Gastrocnemius medialis (tissue), 4 donors: Measurements from ENCODE around the gene PEAK3. TPM values are rescaled to one million over a fixed set of nuclear protein-coding genes. Genes with fewer than 3 reads are reported as not detected.

ENCODE experiments used
- ATAC-seq, 2 donors: fragments of 150-250 bp; one replicate each; pipeline ENCODE4 v1.9.1; 2016
- DNase-seq, 2 donors: peaks; one replicate each; pipeline ENCODE4 v3.0.0-alpha.2; 2019
- H3K27ac ChIP-seq, 4 donors: fragments of 200-600 bp; sonication (generic); 1 replicate in 1 of 4; 2 replicates in 3 of 4; pipeline ENCODE4 v1.5.1; 2016 to 2018; ENCODE audit warnings: mild to moderate bottlenecking in 2 of 4, moderate library complexity in 1 of 4
- H3K27me3 ChIP-seq, 3 donors: fragments of 200-600 bp; sonication (generic) in 2 of 3; 1 replicate in 1 of 3; 2 replicates in 2 of 3; pipeline versions ENCODE4 v1.5.1 to v1.6.0; 2016 to 2019; ENCODE audit warnings: mild to moderate bottlenecking in 1 of 3, moderate library complexity in 1 of 3
- H3K36me3 ChIP-seq, 2 donors: fragments of 200-600 bp; sonication (generic) in 1 of 2; one replicate each; pipeline ENCODE4 v1.5.1; 2017 to 2018
- H3K4me1 ChIP-seq, 2 donors: fragments of 200-600 bp; sonication (generic) in 1 of 2; one replicate each; pipeline ENCODE4 v1.5.1; 2016 to 2017; ENCODE audit warnings: mild to moderate bottlenecking in 2 of 2
- H3K4me3 ChIP-seq, 4 donors: fragments of 200-600 bp; sonication (generic) in 3 of 4; 1 replicate in 1 of 4; 2 replicates in 3 of 4; pipeline ENCODE4 v1.5.1; 2016 to 2019; ENCODE audit warnings: mild to moderate bottlenecking in 2 of 4
- H3K9me3 ChIP-seq, 3 donors: fragments of 200-600 bp; sonication (generic) in 2 of 3; 1 replicate in 1 of 3; 2 replicates in 2 of 3; pipeline ENCODE4 v1.5.1; 2016 to 2019
- CTCF ChIP-seq, 5 experiments: fragments of 450-650 bp in 3 of 5; fragments of 200-600 bp in 2 of 5; sonication (generic) in 2 of 5; IDR thresholded peaks in 4 of 5; conservative IDR thresholded peaks in 1 of 5; 1 replicate in 4 of 5; 2 replicates in 1 of 5; pipeline ENCODE4 v1.5.1; 2016 to 2019; ENCODE audit warnings: antibody characterized with exemption in 5 of 5, mild to moderate bottlenecking in 3 of 5, moderate library complexity in 3 of 5
- POLR2A ChIP-seq, 2 donors: fragments of 450-650 bp; IDR thresholded peaks; one replicate each; pipeline ENCODE4 v1.6.1; 2017; ENCODE audit warnings: antibody characterized with exemption in 2 of 2, mild to moderate bottlenecking in 2 of 2, moderate library complexity in 2 of 2
- in situ Hi-C, 4 donors: fragments of 200-750 bp; cut with MboI; loops; one replicate each; pipeline versions ENCODE4 v1.15.0 to v1.8.0; 2017; ENCODE audit warnings: low sequenced_read_pairs in 4 of 4
- intact Hi-C: fragments of 100-400 bp; cut with DNase I; formaldehyde crosslinking; loops from one replicate; pipeline ENCODE4 v1.15.1; 2023; ENCODE audit warnings: low total_unique reads
- total RNA-seq, 4 donors: library from RNA; depleted of rRNA; stranded (reverse); fragments of >200 nt; gene quantifications; one replicate each; pipeline versions ENCODE4 v1.1.0 to v1.2.3, GENCODE V29; 2016

Gene PEAK3
- total RNA-seq, 4 donors from 2014 or later: 0.11 TPM; not detected in 3

GRCh38 chr19:2318923-2319322 is 36.9 kb upstream of the PEAK3 start:
- H3K9me3 ChIP-seq: no peaks in the 10 kb centered on the region
- intact Hi-C loops: loop anchor here (5.0 kb wide), 1 partner anchor 42 kb away; no protein-coding TSS in a partner anchor
- DNase-seq (no peak), ATAC-seq (no peak)
- no peaks in the 10 kb centered on the region for H3K4me1 ChIP-seq
- H3K27ac ChIP-seq: no peak overlapping the region
- peaks cover 0 to 16% of the 10 kb centered on the region in 2 donors for H3K36me3 ChIP-seq
- TF ChIP-seq POLR2A (IDR thresholded peaks at IDR 0.05): no peak
- TF ChIP-seq CTCF (IDR thresholded peaks at IDR 0.05 in 4 of 5, conservative IDR thresholded peaks at IDR 0.05 in 1 of 5): no peak
- H3K4me3 ChIP-seq: no peak overlapping the region
- H3K27me3 ChIP-seq: no peaks in the 10 kb centered on the region
- in situ Hi-C loops: no loop called here

- H3K27ac ChIP-seq: no peak overlapping the region
- no peak overlapping the region for H3K4me3 ChIP-seq
- H3K4me1 ChIP-seq: no peaks in the 10 kb centered on the region
- H3K36me3 ChIP-seq: peaks cover 0 to 5% of the 10 kb centered on the region in 2 donors
- ATAC-seq (no peak), DNase-seq (no peak)
- H3K27me3 ChIP-seq: peaks cover 0 to 6% (median 5%) of the 10 kb centered on the region in 3 donors
- intact Hi-C loops: loop anchor here (2.0 to 5.0 kb wide), 2 partner anchors 40 to 83 kb away; no protein-coding TSS in a partner anchor
- in situ Hi-C loops: no loop called here
- no peaks in the 10 kb centered on the region for H3K9me3 ChIP-seq
- TF ChIP-seq CTCF (IDR thresholded peaks at IDR 0.05 in 4 of 5, conservative IDR thresholded peaks at IDR 0.05 in 1 of 5) (no peak), POLR2A (IDR thresholded peaks at IDR 0.05) (no peak)
Measured at GRCh38 chr19:2317756-2318155, 35.8 kb upstream of the PEAK3 start.

GRCh38 chr19:2317300-2317699 is 35.3 kb upstream of the PEAK3 start:
- H3K36me3 ChIP-seq: peaks cover 0 to under 1% of the 10 kb centered on the region in 2 donors
- peaks cover 2 to 11% (median 8%) of the 10 kb centered on the region in 3 donors for H3K27me3 ChIP-seq
- TF ChIP-seq POLR2A (IDR thresholded peaks at IDR 0.05) (no peak), CTCF (IDR thresholded peaks at IDR 0.05 in 4 of 5, conservative IDR thresholded peaks at IDR 0.05 in 1 of 5) (no peak)
- intact Hi-C loops: loop anchor here (2.0 to 5.0 kb wide), 2 partner anchors 40 to 82 kb away; no protein-coding TSS in a partner anchor
- no peak overlapping the region for H3K27ac ChIP-seq
- DNase-seq: no peak
- no peaks in the 10 kb centered on the region for H3K9me3 ChIP-seq
- no peaks in the 10 kb centered on the region for H3K4me1 ChIP-seq
- ATAC-seq: no peak
- no peak overlapping the region for H3K4me3 ChIP-seq
- in situ Hi-C loops: no loop called here

- Histone ChIP-seq H3K4me3 (no peak overlapping the region), H3K27ac (no peak overlapping the region), H3K27me3 (peaks cover 6 to 14% (median 8%) of the 10 kb centered on the region in 3 donors), H3K9me3 (no peaks in the 10 kb centered on the region), H3K4me1 (no peaks in the 10 kb centered on the region), H3K36me3 (no peaks in the 10 kb centered on the region)
- intact Hi-C loops (loop anchor here (2.0 to 5.0 kb wide), 2 partner anchors 39 to 81 kb away; no protein-coding TSS in a partner anchor), in situ Hi-C loops (no loop called here)
- peak; percentile 49 to 52 for DNase-seq
- no peak for TF ChIP-seq POLR2A (IDR thresholded peaks at IDR 0.05)
- TF ChIP-seq CTCF (IDR thresholded peaks at IDR 0.05 in 4 of 5, conservative IDR thresholded peaks at IDR 0.05 in 1 of 5): peak; percentile 32 to 72 (median 52)
- ATAC-seq: peak; percentile 58 to 60
Measured at GRCh38 chr19:2315818-2316353, 33.9 kb upstream of the PEAK3 start.
